AG09319 (cell line): Measurements from ENCODE around the gene PHB1.

Experiments
- DNase-seq: peaks from one replicate; pipeline ENCODE4 v3.0.0-alpha.2; 2010; ENCODE audit warnings: low read depth; ENCODE audit errors: extremely low read depth
- CTCF ChIP-seq: IDR thresholded peaks from 2 replicates; pipeline ENCODE4 v1.5.1; 2011; ENCODE audit warnings: low read depth, mild to moderate bottlenecking, inconsistent platforms, low read length, moderate library complexity

PHB1 gene

DNA sequence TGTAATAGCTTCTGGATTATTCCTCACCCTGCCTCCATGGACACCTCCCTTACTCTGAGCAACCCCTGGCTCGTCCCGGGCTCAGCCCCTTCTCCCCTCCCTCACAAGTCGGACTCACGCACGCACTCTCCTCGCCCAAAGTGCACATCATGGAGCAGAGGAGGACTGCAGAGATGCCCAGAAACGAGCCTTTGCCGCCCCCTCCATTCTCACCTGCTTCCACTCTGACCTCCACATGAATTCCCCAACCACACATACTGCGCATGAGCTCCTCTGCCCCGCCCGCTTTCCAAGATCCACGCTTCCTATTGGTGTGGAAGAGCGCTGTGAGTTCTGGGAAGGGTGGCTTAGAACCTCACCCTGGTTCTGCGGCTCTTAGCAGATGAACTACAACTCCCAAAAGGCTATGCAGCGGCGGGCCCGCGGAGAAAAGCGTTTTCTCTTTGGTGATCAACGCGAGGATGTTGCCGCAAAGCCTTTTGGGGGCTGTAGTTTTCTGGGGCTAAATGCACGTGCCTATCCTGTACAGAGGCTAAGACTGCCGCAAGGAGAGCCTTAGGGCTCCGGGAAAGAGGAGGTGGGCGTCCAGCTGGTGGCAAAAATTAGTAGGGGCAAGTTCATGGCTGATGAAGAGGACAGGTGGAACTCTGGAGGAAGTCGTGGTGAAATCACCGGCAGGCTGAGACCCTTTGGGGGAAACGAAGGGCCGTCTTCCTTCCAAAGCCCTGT lies at the start of gene PHB1:
PHB1 (minus strand) TSS at position 261 of the 729 bp plus-strand sequence. CDS start 1,618 bp downstream, outside the sequence.
- no peak for TF ChIP-seq CTCF

DNA sequence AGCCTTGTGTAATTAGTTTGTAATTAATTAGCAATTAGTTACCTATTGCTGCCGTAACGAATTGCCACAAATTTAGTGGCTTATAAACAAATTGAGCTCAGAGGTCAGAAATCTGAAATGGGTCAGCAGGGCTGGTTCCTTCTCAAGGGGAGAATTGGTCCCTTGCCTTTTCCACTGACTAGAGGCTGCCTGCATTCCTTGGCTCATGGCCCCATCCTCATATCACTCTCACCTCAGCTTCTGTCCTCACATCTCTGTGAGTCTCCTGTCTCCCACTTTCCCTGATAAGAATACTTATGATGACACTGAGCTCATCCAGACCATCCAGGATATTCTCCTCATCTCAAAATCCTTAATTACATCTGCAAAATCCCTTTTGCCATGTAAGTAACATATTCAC lies 49.4 kb upstream of the PHB1 start:
- DNase-seq = no peak
- no peak for TF ChIP-seq CTCF

More for the DNA sequence above, at the start of gene PHB1:
- DNase-seq = peak; percentile 86

DNA sequence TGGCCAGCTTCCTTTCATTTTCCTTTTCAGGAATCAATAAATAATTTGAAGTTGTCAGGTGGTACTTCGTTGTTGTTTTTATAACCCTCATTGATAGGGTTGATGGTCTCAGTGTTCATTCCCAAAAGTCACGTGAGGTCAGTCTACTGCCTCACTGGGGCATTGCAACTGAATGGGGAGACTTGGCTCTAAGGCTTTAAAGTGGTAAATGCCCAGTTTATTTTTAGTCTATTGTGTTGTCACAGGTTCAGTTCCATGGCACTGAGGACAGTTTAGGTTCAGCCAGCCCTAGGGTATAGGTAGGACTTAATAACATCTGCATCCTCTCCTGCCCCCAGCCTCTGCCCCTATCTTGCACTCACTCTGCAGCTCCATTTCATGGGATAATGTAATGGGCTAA lies 46.9 kb upstream of the PHB1 start:
- DNase-seq = no peak
- no peak for TF ChIP-seq CTCF

- TF ChIP-seq CTCF = no peak
Measured at GRCh38 chr17:49460401-49460800, 45.7 kb upstream of the PHB1 start.

DNA sequence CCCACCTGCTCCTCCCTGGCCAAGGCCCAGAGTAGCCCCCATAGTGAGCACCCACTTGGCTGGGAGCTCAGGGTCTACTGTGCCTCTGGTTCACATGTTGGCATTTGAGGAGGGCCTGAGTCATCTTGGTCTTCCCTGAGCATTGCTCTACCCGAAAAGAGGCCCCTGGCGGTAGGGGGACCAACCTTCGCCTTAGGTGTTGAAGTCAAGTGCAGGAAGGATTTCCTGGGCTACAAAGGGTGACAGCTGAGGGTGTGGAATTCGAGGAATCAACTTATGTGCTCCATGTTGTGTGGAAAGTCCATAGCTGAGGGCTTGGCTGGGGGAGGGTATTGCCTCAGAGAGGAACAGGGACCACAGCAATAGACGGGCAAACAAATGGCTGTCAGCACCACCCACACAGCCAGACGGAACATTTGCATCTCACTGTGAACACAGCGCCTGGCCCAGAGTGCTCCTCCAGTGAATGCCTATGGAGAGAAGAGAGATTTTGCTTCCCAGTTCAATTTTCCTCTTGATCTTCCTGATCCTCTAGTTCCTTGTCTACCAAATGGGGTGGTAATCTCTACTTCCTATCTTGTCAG lies 44.8 kb upstream of the PHB1 start:
- no peak for DNase-seq
- no peak for TF ChIP-seq CTCF

More at GRCh38 chr17:49460401-49460800, 45.7 kb upstream of the PHB1 start:
- DNase-seq = no peak

GRCh38 chr17:49457564-49458535 lies 43.2 kb upstream of the PHB1 start:
- no peak for TF ChIP-seq CTCF
- no peak for DNase-seq
